Caco-2 (cell line): Measurements from ENCODE around the gene PDE7B. TPM values are rescaled to one million over a fixed set of nuclear protein-coding genes. Genes with fewer than 3 reads are reported as not detected.

Experiments used
- BruUV-seq: library from RNA; stranded (reverse); fragments of 400-500 nt; replicated peaks from 2 replicates; lab custom pipeline; 2021; lab: Mats Ljungman, UMichigan
- CTCF ChIA-PET: fragments of 300-600 bp; sonication (Branson Sonifier 250); formaldehyde crosslinking; loops from one replicate; lab custom pipeline; 2022; ENCODE audit warnings: antibody characterized with exemption; lab: Charles Lee
- POLR2A ChIA-PET: fragments of 300-600 bp; sonication (Branson Sonifier 250); formaldehyde crosslinking; loops from one replicate; lab custom pipeline; 2022; ENCODE audit warnings: antibody characterized with exemption; lab: Charles Lee
- DNase-seq, 2 experiments: peaks; one replicate each; pipeline versions ENCODE4 v3.0.0 to v3.0.0-alpha.2; 2020 to 2022
- H3K27me3 ChIP-seq: replicated peaks from 2 replicates; pipeline ENCODE4 v1.6.0; 2011; ENCODE audit warnings: low read length; ENCODE audit not compliant: control insufficient read depth, insufficient read depth
- H3K36me3 ChIP-seq: 2 replicates; pipeline ENCODE4 v1.5.1; 2011; ENCODE audit warnings: low read length; ENCODE audit not compliant: control insufficient read depth, insufficient read depth
- H3K4me1 ChIP-seq: fragments of 250-450 bp; sonication (Bioruptor Pico); 2 replicates; pipeline ENCODE4 v1.5.1; 2020; ENCODE audit warnings: mild to moderate bottlenecking
- H3K4me3 ChIP-seq: 2 replicates; pipeline ENCODE4 v1.5.1; 2011; ENCODE audit warnings: low read depth, mild to moderate bottlenecking, control low read depth, low read length
- H3K9me3 ChIP-seq: fragments of 250-450 bp; sonication (Bioruptor Pico); 2 replicates; pipeline ENCODE4 v1.5.1; 2020; ENCODE audit warnings: mild to moderate bottlenecking, moderate library complexity
- H3K27ac Mint-ChIP-seq: one replicate; pipeline ENCODE4 v1.8.0; 2022; ENCODE audit warnings: mixed read lengths; ENCODE audit not compliant: unreplicated experiment
- H3K27me3 Mint-ChIP-seq: one replicate; pipeline ENCODE4 v1.8.0; 2022; ENCODE audit warnings: mixed read lengths; ENCODE audit not compliant: insufficient read depth, unreplicated experiment
- H3K36me3 Mint-ChIP-seq: one replicate; pipeline ENCODE4 v1.8.0; 2022; ENCODE audit warnings: mild to moderate bottlenecking, mixed read lengths; ENCODE audit not compliant: insufficient read depth, unreplicated experiment
- H3K4me1 Mint-ChIP-seq: one replicate; pipeline ENCODE4 v1.8.0; 2022; ENCODE audit warnings: low read depth, mixed read lengths; ENCODE audit not compliant: unreplicated experiment
- H3K4me3 Mint-ChIP-seq: one replicate; pipeline ENCODE4 v1.8.0; 2022; ENCODE audit warnings: mild to moderate bottlenecking, moderate library complexity, mixed read lengths; ENCODE audit not compliant: unreplicated experiment
- H3K9me3 Mint-ChIP-seq: one replicate; pipeline ENCODE4 v1.8.0; 2022; ENCODE audit warnings: mixed read lengths; ENCODE audit not compliant: unreplicated experiment
- intact Hi-C: fragments of 100-400 bp; cut with micrococcal nuclease; formaldehyde crosslinking; loops from one replicate; pipeline ENCODE4 v1.10.0; 2022; ENCODE audit not compliant: unreplicated experiment
- total RNA-seq: library from RNA; stranded (reverse); gene quantifications from 2 replicates; pipeline ENCODE4 v1.2.3, GENCODE V29; 2022
- TF ChIP-seq, protein P1 (sequence below), 2 experiments: fragments of 200-600 bp in 1 of 2; IDR thresholded peaks; 1 replicate in 1 of 2; 2 replicates in 1 of 2; pipeline versions ENCODE4 v1.5.1 to v1.8.0; 2011 to 2022; ENCODE audit warnings: antibody characterized with exemption in 1 of 2, control low read depth in 1 of 2, inconsistent platforms in 1 of 2, low read depth in 1 of 2, low read length in 1 of 2, mild to moderate bottlenecking in 1 of 2, moderate library complexity in 1 of 2; ENCODE audit not compliant: insufficient read depth in 1 of 2, severe bottlenecking in 1 of 2, unreplicated experiment in 1 of 2

PDE7B gene
- total RNA-seq, 1 experiment from 2014 or later, result not detected

GRCh38 chr6:136188486-136188885, 337.0 kb downstream of the PDE7B start:
- Mint-ChIP-seq H3K27ac (no peak overlapping the region), H3K9me3 (no peaks in the 10 kb centered on the region), H3K4me1 (peaks cover 8% of the 10 kb centered on the region), H3K36me3 (no peaks in the 10 kb centered on the region), H3K27me3 (no peaks in the 10 kb centered on the region), H3K4me3 (no peak overlapping the region)
- POLR2A ChIA-PET, result no interaction called here
- TF ChIP-seq, protein P1, sequence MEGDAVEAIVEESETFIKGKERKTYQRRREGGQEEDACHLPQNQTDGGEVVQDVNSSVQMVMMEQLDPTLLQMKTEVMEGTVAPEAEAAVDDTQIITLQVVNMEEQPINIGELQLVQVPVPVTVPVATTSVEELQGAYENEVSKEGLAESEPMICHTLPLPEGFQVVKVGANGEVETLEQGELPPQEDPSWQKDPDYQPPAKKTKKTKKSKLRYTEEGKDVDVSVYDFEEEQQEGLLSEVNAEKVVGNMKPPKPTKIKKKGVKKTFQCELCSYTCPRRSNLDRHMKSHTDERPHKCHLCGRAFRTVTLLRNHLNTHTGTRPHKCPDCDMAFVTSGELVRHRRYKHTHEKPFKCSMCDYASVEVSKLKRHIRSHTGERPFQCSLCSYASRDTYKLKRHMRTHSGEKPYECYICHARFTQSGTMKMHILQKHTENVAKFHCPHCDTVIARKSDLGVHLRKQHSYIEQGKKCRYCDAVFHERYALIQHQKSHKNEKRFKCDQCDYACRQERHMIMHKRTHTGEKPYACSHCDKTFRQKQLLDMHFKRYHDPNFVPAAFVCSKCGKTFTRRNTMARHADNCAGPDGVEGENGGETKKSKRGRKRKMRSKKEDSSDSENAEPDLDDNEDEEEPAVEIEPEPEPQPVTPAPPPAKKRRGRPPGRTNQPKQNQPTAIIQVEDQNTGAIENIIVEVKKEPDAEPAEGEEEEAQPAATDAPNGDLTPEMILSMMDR (IDR thresholded peaks at IDR 0.05; ENCODE audit: insufficient read depth in 1 of 2, low read depth in 1 of 2, low read length in 1 of 2, severe bottlenecking in 1 of 2, unreplicated experiment in 1 of 2), result no peak
- CTCF ChIA-PET, result no interaction called here
- Histone ChIP-seq H3K4me3 (no peak overlapping the region), H3K27me3 (no peaks in the 10 kb centered on the region), H3K9me3 (no peaks in the 10 kb centered on the region), H3K4me1 (0 out of 2 replicates have a peak, but pooled peaks cover 6% of the 10 kb centered on the region), H3K36me3 (no peaks in the 10 kb centered on the region)
- no TSS peak for BruUV-seq
- no peak for DNase-seq
- intact Hi-C loops, result no loop called here

DNA sequence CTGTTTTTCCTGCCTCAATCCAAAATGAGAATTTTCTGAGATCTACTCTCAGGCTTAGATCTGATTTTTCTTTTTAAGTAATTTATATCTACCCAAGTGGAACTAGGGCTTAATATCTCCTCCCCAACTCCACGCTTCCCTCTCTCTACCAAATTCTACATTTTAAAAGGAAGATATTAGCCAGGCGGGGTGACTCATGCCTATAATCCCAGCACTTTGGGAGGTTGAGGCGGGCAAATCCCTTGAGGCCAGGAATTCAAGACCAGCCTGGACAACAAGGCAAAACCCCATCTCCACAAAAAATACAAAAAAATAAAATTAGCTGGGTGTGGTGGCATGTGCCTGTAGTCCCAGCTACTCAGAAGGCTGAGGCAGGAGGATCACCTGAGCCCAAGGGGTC, 337.6 kb downstream of the PDE7B start:
- H3K36me3 Mint-ChIP-seq, result no peaks in the 10 kb centered on the region
- H3K9me3 Mint-ChIP-seq, result no peaks in the 10 kb centered on the region
- intact Hi-C loops, result no loop called here
- no peak overlapping the region for H3K4me3 Mint-ChIP-seq
- Histone ChIP-seq H3K9me3 (no peaks in the 10 kb centered on the region), H3K36me3 (no peaks in the 10 kb centered on the region), H3K4me1 (0 out of 2 replicates have a peak, but pooled peaks cover 6% of the 10 kb centered on the region), H3K4me3 (no peak overlapping the region), H3K27me3 (no peaks in the 10 kb centered on the region)
- no peaks in the 10 kb centered on the region for H3K27me3 Mint-ChIP-seq
- CTCF ChIA-PET, result no interaction called here
- TF ChIP-seq, protein P1 (IDR thresholded peaks at IDR 0.05; ENCODE audit: insufficient read depth in 1 of 2, low read depth in 1 of 2, low read length in 1 of 2, severe bottlenecking in 1 of 2, unreplicated experiment in 1 of 2), result no peak
- POLR2A ChIA-PET, result no interaction called here
- no peak overlapping the region for H3K27ac Mint-ChIP-seq
- BruUV-seq, result no TSS peak
- DNase-seq, result no peak
- H3K4me1 Mint-ChIP-seq, result peaks cover 8% of the 10 kb centered on the region

- Histone ChIP-seq H3K9me3 (no peaks in the 10 kb centered on the region), H3K4me1 (0 out of 2 replicates have a peak, but pooled peaks cover 6% of the 10 kb centered on the region), H3K36me3 (no peaks in the 10 kb centered on the region), H3K27me3 (no peaks in the 10 kb centered on the region), H3K4me3 (no peak overlapping the region)
- no peak overlapping the region for H3K4me3 Mint-ChIP-seq
- POLR2A ChIA-PET, result no interaction called here
- H3K9me3 Mint-ChIP-seq, result no peaks in the 10 kb centered on the region
- CTCF ChIA-PET, result no interaction called here
- TF ChIP-seq, protein P1 (IDR thresholded peaks at IDR 0.05; ENCODE audit: insufficient read depth in 1 of 2, low read depth in 1 of 2, low read length in 1 of 2, severe bottlenecking in 1 of 2, unreplicated experiment in 1 of 2), result no peak
- H3K4me1 Mint-ChIP-seq, result peaks cover 8% of the 10 kb centered on the region
- no peak overlapping the region for H3K27ac Mint-ChIP-seq
- intact Hi-C loops, result no loop called here
- H3K36me3 Mint-ChIP-seq, result no peaks in the 10 kb centered on the region
- BruUV-seq, result no TSS peak
- H3K27me3 Mint-ChIP-seq, result no peaks in the 10 kb centered on the region
- no peak for DNase-seq
These were observed 340.3 kb downstream of the PDE7B start for GRCh38 chr6:136191606-136192312.
